ENCODE results near the gene IKZF1.
A peak's percentile ranks its signal among the peaks of the same experiment; 100 is the strongest.

IKZF1 gene

GRCh38 chr7:50303335-50304128, 984 bp upstream of the IKZF1 start:
- no peak overlapping the region for H2AK5ac ChIP-seq (ENCODE audit: low read depth, low read length)
- H2BK120ac ChIP-seq (ENCODE audit: low read depth, low read length) = no peak overlapping the region
- peaks cover 5 to 50% (median 43%) of the 10 kb centered on the region in 3 experiments for H3K27me3 ChIP-seq (ENCODE audit: control insufficient read depth in 3 of 3, insufficient read depth in 3 of 3, low read depth in 1 of 3, low read length in 3 of 3)
- no peak overlapping the region for H4K8ac ChIP-seq (ENCODE audit: low read depth, low read length)
- H3K4me2 ChIP-seq (ENCODE audit: insufficient read depth, low read length, poor library complexity, severe bottlenecking) = peak overlapping the region; percentile 90
- H3K9me3 ChIP-seq (replicated peaks in 1 of 2; ENCODE audit: control insufficient read depth in 2 of 2, insufficient read depth in 1 of 2, low read depth in 1 of 2, low read length in 2 of 2) = peaks cover 6 to 10% of the 10 kb centered on the region in 2 donors
- no peak overlapping the region for H3K4ac ChIP-seq (ENCODE audit: low read length)
- H2BK15ac ChIP-seq (ENCODE audit: low read length) = no peak overlapping the region
- no peak overlapping the region for H2BK12ac ChIP-seq (ENCODE audit: low read length)
- H3K18ac ChIP-seq (ENCODE audit: low read length) = peak overlapping the region; percentile 74
- H3K9ac ChIP-seq (ENCODE audit: low read depth, low read length, poor library complexity) = peak overlapping the region; percentile 50
- H3K4me3 ChIP-seq (ENCODE audit: low read length in 2 of 2) = peak overlapping the region; percentile 62 to 90
- H2BK5ac ChIP-seq (ENCODE audit: low read length) = no peak overlapping the region
- H3K36me3 ChIP-seq (replicated peaks in 1 of 2; ENCODE audit: control insufficient read depth in 2 of 2, insufficient read depth in 2 of 2, low read length in 2 of 2) = no peaks in the 10 kb centered on the region
- H3K4me1 ChIP-seq (ENCODE audit: control insufficient read depth in 2 of 2, insufficient read depth in 1 of 2, low read depth in 1 of 2, low read length in 2 of 2) = peaks cover 3 to 19% of the 10 kb centered on the region in 2 donors
- H3K14ac ChIP-seq (ENCODE audit: low read length) = no peak overlapping the region
- no peaks in the 10 kb centered on the region for H3K79me1 ChIP-seq (ENCODE audit: low read depth, low read length)
- H3K23ac ChIP-seq (ENCODE audit: low read depth, low read length, poor library complexity) = peak overlapping the region; percentile 37
- H2AFZ ChIP-seq (ENCODE audit: low read length) = peak overlapping the region; percentile 96
- no peak overlapping the region for H3K27ac ChIP-seq (replicated peaks; ENCODE audit: low read length)
- no peak overlapping the region for H4K91ac ChIP-seq (ENCODE audit: low read depth, low read length, poor library complexity)
- DNase-seq (ENCODE audit: low spot score) = no peak
- WGBS, 2 donors (ENCODE audit: extremely low coverage in 2 of 2, insufficient read length in 2 of 2, insufficient replicate concordance in 1 of 2) = no CpG with 5 or more reads among the region's 100 CpGs

- Histone ChIP-seq H2AK5ac (ENCODE audit: low read depth, low read length) (no peak overlapping the region), H2BK5ac (ENCODE audit: low read length) (no peak overlapping the region), H2AFZ (ENCODE audit: low read length) (peak overlapping the region; percentile 96), H2BK12ac (ENCODE audit: low read length) (no peak overlapping the region), H3K4me3 (ENCODE audit: low read length in 2 of 2) (peak overlapping the region; percentile 62 to 90), H3K9me3 (replicated peaks in 1 of 2; ENCODE audit: control insufficient read depth in 2 of 2, insufficient read depth in 1 of 2, low read depth in 1 of 2, low read length in 2 of 2) (peaks cover 6 to 10% of the 10 kb centered on the region in 2 donors), H3K23ac (ENCODE audit: low read depth, low read length, poor library complexity) (no peak overlapping the region), H3K36me3 (replicated peaks in 1 of 2; ENCODE audit: control insufficient read depth in 2 of 2, insufficient read depth in 2 of 2, low read length in 2 of 2) (no peaks in the 10 kb centered on the region), H2BK120ac (ENCODE audit: low read depth, low read length) (no peak overlapping the region), H3K4me2 (ENCODE audit: insufficient read depth, low read length, poor library complexity, severe bottlenecking) (peak overlapping the region; percentile 90), H3K4ac (ENCODE audit: low read length) (no peak overlapping the region), H3K27ac (replicated peaks; ENCODE audit: low read length) (no peak overlapping the region), H3K9ac (ENCODE audit: low read depth, low read length, poor library complexity) (no peak overlapping the region), H3K18ac (ENCODE audit: low read length) (no peak overlapping the region), H2BK15ac (ENCODE audit: low read length) (no peak overlapping the region), H3K4me1 (ENCODE audit: control insufficient read depth in 2 of 2, insufficient read depth in 1 of 2, low read depth in 1 of 2, low read length in 2 of 2) (peaks cover 6 to 25% of the 10 kb centered on the region in 2 donors), H3K14ac (ENCODE audit: low read length) (no peak overlapping the region), H4K8ac (ENCODE audit: low read depth, low read length) (no peak overlapping the region), H4K91ac (ENCODE audit: low read depth, low read length, poor library complexity) (no peak overlapping the region), H3K79me1 (ENCODE audit: low read depth, low read length) (no peaks in the 10 kb centered on the region), H3K27me3 (ENCODE audit: control insufficient read depth in 3 of 3, insufficient read depth in 3 of 3, low read depth in 1 of 3, low read length in 3 of 3) (peaks cover 5 to 47% (median 43%) of the 10 kb centered on the region in 3 experiments)
- WGBS, 2 donors (ENCODE audit: extremely low coverage in 2 of 2, insufficient read length in 2 of 2, insufficient replicate concordance in 1 of 2) = no CpG with 5 or more reads among the region's 20 CpGs
- no peak for DNase-seq (ENCODE audit: low spot score)
Observed at GRCh38 chr7:50304911-50305582, 531 bp downstream of the IKZF1 start.

GRCh38 chr7:50305583-50306493, 1.3 kb downstream of the IKZF1 start:
- H4K91ac ChIP-seq (ENCODE audit: low read depth, low read length, poor library complexity) = no peak overlapping the region
- H3K9me3 ChIP-seq (replicated peaks in 1 of 2; ENCODE audit: control insufficient read depth in 2 of 2, insufficient read depth in 1 of 2, low read depth in 1 of 2, low read length in 2 of 2) = peaks cover 6 to 10% of the 10 kb centered on the region in 2 donors
- H3K27me3 ChIP-seq (ENCODE audit: control insufficient read depth in 3 of 3, insufficient read depth in 3 of 3, low read depth in 1 of 3, low read length in 3 of 3) = peaks cover 5 to 43% (median 43%) of the 10 kb centered on the region in 3 experiments
- H3K27ac ChIP-seq (replicated peaks; ENCODE audit: low read length) = no peak overlapping the region
- H3K4me1 ChIP-seq (ENCODE audit: control insufficient read depth in 2 of 2, insufficient read depth in 1 of 2, low read depth in 1 of 2, low read length in 2 of 2) = peaks cover 6 to 25% of the 10 kb centered on the region in 2 donors
- H2AK5ac ChIP-seq (ENCODE audit: low read depth, low read length) = no peak overlapping the region
- no peak overlapping the region for H3K4me2 ChIP-seq (ENCODE audit: insufficient read depth, low read length, poor library complexity, severe bottlenecking)
- no peak overlapping the region for H3K4ac ChIP-seq (ENCODE audit: low read length)
- H2BK5ac ChIP-seq (ENCODE audit: low read length) = no peak overlapping the region
- WGBS, 2 donors (ENCODE audit: extremely low coverage in 2 of 2, insufficient read length in 2 of 2, insufficient replicate concordance in 1 of 2) = no CpG with 5 or more reads among the region's 11 CpGs
- H3K36me3 ChIP-seq (replicated peaks in 1 of 2; ENCODE audit: control insufficient read depth in 2 of 2, insufficient read depth in 2 of 2, low read length in 2 of 2) = no peaks in the 10 kb centered on the region
- no peak overlapping the region for H4K8ac ChIP-seq (ENCODE audit: low read depth, low read length)
- H3K14ac ChIP-seq (ENCODE audit: low read length) = no peak overlapping the region
- peak overlapping the region; percentile 96 for H2AFZ ChIP-seq (ENCODE audit: low read length)
- H2BK12ac ChIP-seq (ENCODE audit: low read length) = no peak overlapping the region
- peak overlapping the region in 1 of 2 donors; percentile 62 for H3K4me3 ChIP-seq (ENCODE audit: low read length in 2 of 2)
- no peak overlapping the region for H3K9ac ChIP-seq (ENCODE audit: low read depth, low read length, poor library complexity)
- H3K79me1 ChIP-seq (ENCODE audit: low read depth, low read length) = no peaks in the 10 kb centered on the region
- no peak for DNase-seq (ENCODE audit: low spot score)
- no peak overlapping the region for H3K23ac ChIP-seq (ENCODE audit: low read depth, low read length, poor library complexity)
- no peak overlapping the region for H2BK120ac ChIP-seq (ENCODE audit: low read depth, low read length)
- H2BK15ac ChIP-seq (ENCODE audit: low read length) = no peak overlapping the region
- no peak overlapping the region for H3K18ac ChIP-seq (ENCODE audit: low read length)
